Endodermal cell (in vitro differentiated cells): ENCODE data around the gene TMBIM1. TPM values are rescaled to one million over a fixed set of nuclear protein-coding genes. Genes with fewer than 3 reads are reported as not detected.
"Not testable (repeated sequence)": the region's sequence is repeated elsewhere in the genome, so short reads cannot be mapped to it uniquely, and the experiment has no call there.

Source experiments
- DNase-seq: peaks from one replicate; pipeline ENCODE4 v3.0.0-alpha.2; 2017
- H3K27ac ChIP-seq: 2 replicates; pipeline ENCODE4 v1.5.1; 2013; ENCODE audit warnings: mild to moderate bottlenecking, low read depth, low read length, moderate library complexity
- H3K27me3 ChIP-seq: 2 replicates; pipeline ENCODE4 v1.6.1; 2013; ENCODE audit warnings: mild to moderate bottlenecking, low read length, moderate library complexity; ENCODE audit not compliant: insufficient read depth, control insufficient read depth, poor library complexity, severe bottlenecking
- H3K36me3 ChIP-seq: 2 replicates; pipeline ENCODE4 v1.7.0; 2013; ENCODE audit warnings: mild to moderate bottlenecking, low read length, moderate library complexity; ENCODE audit not compliant: control insufficient read depth, insufficient read depth
- H3K4me1 ChIP-seq: one replicate; pipeline ENCODE4 v1.7.0; 2013; ENCODE audit warnings: low read length; ENCODE audit not compliant: control insufficient read depth, insufficient read depth
- H3K4me3 ChIP-seq: 2 replicates; pipeline ENCODE4 v1.5.1; 2013; ENCODE audit warnings: mild to moderate bottlenecking, low read length, moderate library complexity
- H3K9ac ChIP-seq: 2 replicates; pipeline ENCODE4 v1.6.1; 2013; ENCODE audit warnings: mild to moderate bottlenecking, low read length, moderate library complexity; ENCODE audit not compliant: poor library complexity, severe bottlenecking; ENCODE audit errors: extremely low read depth
- H3K9me3 ChIP-seq: 2 replicates; pipeline ENCODE4 v1.6.1; 2013; ENCODE audit warnings: mild to moderate bottlenecking, low read length, moderate library complexity; ENCODE audit not compliant: control insufficient read depth
- H3K27ac Mint-ChIP-seq: 2 replicates; pipeline ENCODE4 v1.8.0; 2020; ENCODE audit warnings: mixed read lengths
- H3K27me3 Mint-ChIP-seq: 2 replicates; pipeline ENCODE4 v1.8.0; 2021; ENCODE audit warnings: mild to moderate bottlenecking, mixed read lengths; ENCODE audit not compliant: insufficient read depth
- H3K36me3 Mint-ChIP-seq: 2 replicates; pipeline ENCODE4 v1.8.0; 2020; ENCODE audit warnings: low read depth, mixed read lengths
- H3K4me1 Mint-ChIP-seq: 2 replicates; pipeline ENCODE4 v1.8.0; 2020; ENCODE audit warnings: mixed read lengths
- H3K4me3 Mint-ChIP-seq: 2 replicates; pipeline ENCODE4 v1.8.0; 2020; ENCODE audit warnings: mild to moderate bottlenecking, moderate library complexity, mixed read lengths
- H3K9me3 Mint-ChIP-seq: 2 replicates; pipeline ENCODE4 v1.8.0; 2020; ENCODE audit warnings: mild to moderate bottlenecking, mixed read lengths
- CTCF ChIP-seq: fragments of 200-600 bp; sonication (generic); conservative IDR thresholded peaks from 2 replicates; pipeline ENCODE4 v1.5.0; 2021; ENCODE audit warnings: antibody characterized with exemption, mild to moderate bottlenecking
- WGBS, 2 experiments: methylation state at CpG; one replicate each; pipeline versions ENCODE4 v1.1.5 to v1.1.7; 2013; ENCODE audit warnings: missing lambda C conversion rate in 2 of 2, mixed read lengths in 1 of 2; ENCODE audit not compliant: insufficient coverage in 1 of 2, insufficient read length in 1 of 2; 5-methylcytosine and 5-hydroxymethylcytosine counted together
- total RNA-seq, 2 donors: library from RNA; stranded (reverse); fragmentation: NEBNext Ultra II Directional in 1 of 2; extraction: Animal tissue kit (Norgen Biotek cat#: 25700) in 1 of 2; gene quantifications; 2 replicates in 1 of 2; 3 replicates in 1 of 2; pipeline ENCODE4 v1.2.1, GENCODE V29; 2021

Gene TMBIM1
- total RNA-seq, 2 donors from 2014 or later: 50.7 to 53.8 TPM

- peaks cover 13% of the 10 kb centered on the region for H3K4me1 Mint-ChIP-seq
- no peak overlapping the region for H3K4me3 ChIP-seq
- no peaks in the 10 kb centered on the region for H3K27me3 Mint-ChIP-seq
- H3K27me3 ChIP-seq: no peaks in the 10 kb centered on the region
- H3K27ac ChIP-seq: no peak overlapping the region
- DNase-seq: no peak
- 88 to 92% methylated on average over 9 of the region's 9 CpGs for WGBS, 2 experiments
- no peaks in the 10 kb centered on the region for H3K9me3 Mint-ChIP-seq
- TF ChIP-seq CTCF: no peak
- H3K36me3 Mint-ChIP-seq: peaks cover 44% of the 10 kb centered on the region
- peaks cover 3% of the 10 kb centered on the region for H3K4me1 ChIP-seq
- no peak overlapping the region for H3K27ac Mint-ChIP-seq
- H3K4me3 Mint-ChIP-seq: no peak overlapping the region
- H3K9me3 ChIP-seq: no peaks in the 10 kb centered on the region
- H3K9ac ChIP-seq: no peak overlapping the region
- H3K36me3 ChIP-seq: peaks cover 46% of the 10 kb centered on the region
These were observed 16.8 kb downstream of the TMBIM1 start for GRCh38 chr2:218275371-218276072.

- Mint-ChIP-seq H3K4me3 (no peak overlapping the region), H3K9me3 (no peaks in the 10 kb centered on the region), H3K27ac (no peak overlapping the region), H3K4me1 (peaks cover 13% of the 10 kb centered on the region), H3K27me3 (no peaks in the 10 kb centered on the region), H3K36me3 (peaks cover 37% of the 10 kb centered on the region)
- no peak overlapping the region for H3K27ac ChIP-seq
- peaks cover 3% of the 10 kb centered on the region for H3K4me1 ChIP-seq
- H3K27me3 ChIP-seq: no peaks in the 10 kb centered on the region
- H3K4me3 ChIP-seq: no peak overlapping the region
- no peak for DNase-seq
- WGBS, 2 experiments: 93% methylated on average over 2 to 4 of the region's 4 CpGs
- TF ChIP-seq CTCF: no peak
- no peak overlapping the region for H3K9ac ChIP-seq
- peaks cover 42% of the 10 kb centered on the region for H3K36me3 ChIP-seq
- no peaks in the 10 kb centered on the region for H3K9me3 ChIP-seq
These were observed 17.7 kb downstream of the TMBIM1 start for GRCh38 chr2:218274586-218274985.

GRCh38 chr2:218273908-218274249, 18.4 kb downstream of the TMBIM1 start:
- WGBS, 2 experiments: 70 to 100% methylated on average over 2 of the region's 2 CpGs

GRCh38 chr2:218273214-218273907, 18.9 kb downstream of the TMBIM1 start:
- Mint-ChIP-seq H3K36me3 (peaks cover 37% of the 10 kb centered on the region), H3K4me1 (peaks cover 18% of the 10 kb centered on the region)
- DNase-seq, H3K4me1 ChIP-seq, H3K4me3 Mint-ChIP-seq, H3K27ac ChIP-seq, H3K4me3 ChIP-seq, H3K9ac ChIP-seq, H3K9me3 ChIP-seq, H3K27me3 Mint-ChIP-seq, H3K27ac Mint-ChIP-seq, H3K9me3 Mint-ChIP-seq, H3K27me3 ChIP-seq: not testable (repeated sequence)
- H3K36me3 ChIP-seq: peaks cover 42% of the 10 kb centered on the region
- WGBS, 2 experiments: 100% methylated on average over 8 of the region's 8 CpGs; no CpG with 5 or more reads in 1 of the 2 experiments

More at GRCh38 chr2:218273908-218274249, 18.4 kb downstream of the TMBIM1 start:
- TF ChIP-seq CTCF: no peak
- Histone ChIP-seq H3K27me3 (no peaks in the 10 kb centered on the region), H3K36me3 (peaks cover 42% of the 10 kb centered on the region), H3K9ac (no peak overlapping the region), H3K27ac (no peak overlapping the region), H3K4me3 (no peak overlapping the region), H3K4me1 (peaks cover 3% of the 10 kb centered on the region), H3K9me3 (no peaks in the 10 kb centered on the region)
- no peak overlapping the region for H3K27ac Mint-ChIP-seq
- no peak for DNase-seq
- peaks cover 38% of the 10 kb centered on the region for H3K36me3 Mint-ChIP-seq
- H3K4me3 Mint-ChIP-seq: no peak overlapping the region
- H3K4me1 Mint-ChIP-seq: peaks cover 18% of the 10 kb centered on the region
- H3K9me3 Mint-ChIP-seq: no peaks in the 10 kb centered on the region
- no peaks in the 10 kb centered on the region for H3K27me3 Mint-ChIP-seq
